GM19238 (cell line): ENCODE results near the gene NPY2R.

Experiments
- DNase-seq: peaks from one replicate; pipeline ENCODE4 v3.0.0; 2011; ENCODE audit warnings: low spot score; ENCODE audit not compliant: insufficient read length

Gene NPY2R

GRCh38 chr4:155208258-155209054 is at the start of gene NPY2R:
NPY2R (plus strand) TSS chr4:155208636; CDS start chr4:155213940, 5,304 bp downstream.
- DNase-seq, result no peak

- no peak for DNase-seq
These were observed 47.1 kb upstream of the NPY2R start for GRCh38 chr4:155161357-155161756.

- no peak for DNase-seq
These were observed 43.7 kb upstream of the NPY2R start for GRCh38 chr4:155164718-155165117.

- no peak for DNase-seq
These were observed 37.9 kb upstream of the NPY2R start for GRCh38 chr4:155170569-155170968.

- no peak for DNase-seq
These were observed 35.1 kb upstream of the NPY2R start for GRCh38 chr4:155173371-155173770.

- no peak for DNase-seq
These were observed 33.8 kb upstream of the NPY2R start for GRCh38 chr4:155174668-155175067.

- no peak for DNase-seq
These were observed 29.2 kb upstream of the NPY2R start for GRCh38 chr4:155179216-155179615.

GRCh38 chr4:155186972-155187371 is 21.5 kb upstream of the NPY2R start:
- DNase-seq, result no peak

GRCh38 chr4:155187989-155188388 is 20.4 kb upstream of the NPY2R start:
- no peak for DNase-seq

GRCh38 chr4:155190099-155190498 is 18.3 kb upstream of the NPY2R start:
- no peak for DNase-seq

- DNase-seq, result no peak
These were observed 10.7 kb upstream of the NPY2R start for GRCh38 chr4:155197757-155198156.

- no peak for DNase-seq
These were observed 740 bp upstream of the NPY2R start for GRCh38 chr4:155207534-155208257.

- DNase-seq, result no peak
These were observed 11.6 kb downstream of the NPY2R start for GRCh38 chr4:155220025-155220424.

GRCh38 chr4:155227131-155227530 is 18.7 kb downstream of the NPY2R start:
- no peak for DNase-seq

- no peak for DNase-seq
These were observed 20.3 kb downstream of the NPY2R start for GRCh38 chr4:155228713-155229112.

- no peak for DNase-seq
These were observed 24.0 kb downstream of the NPY2R start for GRCh38 chr4:155232432-155232831.

GRCh38 chr4:155234206-155234605 is 25.8 kb downstream of the NPY2R start:
- DNase-seq, result no peak

GRCh38 chr4:155237567-155237966 is 29.1 kb downstream of the NPY2R start:
- no peak for DNase-seq

- DNase-seq, result no peak
These were observed 32.8 kb downstream of the NPY2R start for GRCh38 chr4:155241225-155241624.

- no peak for DNase-seq
These were observed 33.2 kb downstream of the NPY2R start for GRCh38 chr4:155241664-155242063.

- DNase-seq, result no peak
These were observed 36.7 kb downstream of the NPY2R start for GRCh38 chr4:155245105-155245504.

GRCh38 chr4:155248002-155248896 is 39.8 kb downstream of the NPY2R start:
- DNase-seq, result no peak
